Renal pelvis (tissue), 4 donors: ENCODE results near the gene SRSF8. TPM values are rescaled to one million over a fixed set of nuclear protein-coding genes. Genes with fewer than 3 reads are reported as not detected.

Experiments used
- DNase-seq: peaks from one replicate; pipeline ENCODE4 v3.0.0-alpha.2; 2013
- polyA plus RNA-seq, 3 donors: library from polyadenylated mRNA; unstranded; fragments of 120-200 nt; gene quantifications; one replicate each; pipeline ENCODE4 v1.2.1, GENCODE V29; 2013; ENCODE audit not compliant: insufficient read length in 3 of 3

SRSF8 gene
- polyA plus RNA-seq, 3 donors, result 55.3 to 64.3 (median 56.3) TPM

DNA sequence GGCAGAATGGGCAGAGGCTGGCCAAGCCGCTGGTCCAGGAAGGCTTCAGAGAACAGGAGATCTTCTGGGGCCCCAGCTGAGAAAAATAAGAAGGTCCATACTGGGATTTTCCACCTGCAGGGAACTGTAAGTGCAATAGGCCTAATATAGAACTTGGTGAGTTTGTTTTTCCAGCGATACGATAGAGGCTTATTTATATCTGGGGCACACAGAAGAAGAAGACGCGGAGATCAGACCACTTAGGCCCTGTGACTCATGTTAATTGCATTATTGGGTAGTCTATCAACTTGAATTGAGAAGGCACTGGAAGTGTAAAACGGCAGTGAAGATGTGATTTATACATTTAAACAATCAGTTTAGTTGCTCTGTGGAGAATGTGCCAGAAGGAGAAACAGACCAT lies 7.7 kb upstream of the SRSF8 start:
- no peak for DNase-seq

DNA sequence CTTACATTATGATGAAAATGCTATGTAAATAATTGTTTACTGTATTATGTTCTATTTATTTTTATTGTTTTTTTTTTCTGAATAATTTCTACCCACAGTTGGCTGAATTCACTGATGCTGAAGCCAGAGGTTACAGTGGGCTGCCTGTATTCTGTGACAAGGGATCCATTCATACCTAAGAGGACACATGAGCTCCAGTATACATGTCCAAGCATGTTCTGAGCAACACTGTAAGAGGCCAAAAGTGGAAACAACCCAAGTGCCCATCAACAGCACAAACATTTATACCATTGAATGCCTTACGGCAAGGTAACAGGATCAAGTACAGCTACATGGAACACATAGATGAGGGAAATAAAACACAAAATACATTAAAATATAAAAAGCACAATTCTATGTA lies 1.4 kb upstream of the SRSF8 start:
- DNase-seq, result no peak

DNA sequence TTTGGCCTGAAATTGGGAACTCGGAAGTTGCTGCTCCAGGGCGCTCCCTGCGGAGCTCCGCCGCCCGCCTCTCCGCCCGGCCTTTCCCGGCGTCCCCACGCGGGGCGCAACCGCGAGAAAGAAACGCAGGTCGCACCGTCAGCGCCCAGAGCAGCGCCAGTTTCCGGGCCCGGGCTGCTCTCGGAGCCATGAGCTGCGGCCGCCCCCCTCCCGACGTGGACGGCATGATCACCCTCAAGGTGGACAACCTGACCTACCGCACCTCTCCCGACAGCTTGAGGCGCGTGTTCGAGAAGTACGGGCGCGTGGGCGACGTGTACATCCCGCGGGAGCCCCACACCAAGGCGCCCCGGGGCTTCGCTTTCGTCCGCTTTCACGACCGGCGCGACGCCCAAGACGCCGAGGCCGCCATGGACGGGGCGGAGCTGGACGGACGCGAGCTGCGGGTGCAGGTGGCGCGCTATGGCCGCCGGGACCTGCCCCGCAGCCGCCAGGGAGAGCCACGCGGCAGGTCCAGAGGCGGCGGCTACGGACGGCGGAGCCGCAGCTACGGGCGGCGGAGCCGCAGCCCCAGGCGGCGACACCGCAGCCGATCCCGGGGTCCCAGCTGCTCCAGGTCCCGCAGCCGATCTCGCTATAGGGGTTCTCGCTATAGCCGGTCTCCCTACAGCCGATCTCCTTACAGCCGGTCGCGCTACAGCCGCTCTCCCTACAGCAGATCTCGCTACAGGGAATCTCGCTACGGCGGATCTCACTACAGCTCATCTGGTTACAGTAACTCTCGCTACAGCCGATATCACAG lies 521 bp downstream of the SRSF8 start:
- DNase-seq, result peak; percentile 83

DNA sequence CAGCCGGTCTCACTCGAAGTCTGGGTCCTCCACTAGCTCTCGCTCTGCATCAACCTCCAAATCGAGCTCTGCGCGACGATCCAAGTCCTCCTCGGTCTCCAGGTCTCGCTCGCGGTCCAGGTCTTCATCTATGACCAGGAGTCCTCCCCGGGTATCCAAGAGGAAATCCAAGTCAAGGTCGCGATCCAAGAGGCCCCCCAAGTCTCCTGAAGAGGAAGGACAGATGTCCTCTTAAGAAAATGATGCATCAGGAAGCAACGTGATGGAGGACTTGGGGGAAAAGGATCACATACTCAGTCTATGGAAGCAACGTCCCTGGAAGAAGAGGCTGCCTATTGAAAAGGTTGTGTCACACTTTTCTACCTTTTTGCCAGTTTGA lies 1.1 kb downstream of the SRSF8 start:
- no peak for DNase-seq

DNA sequence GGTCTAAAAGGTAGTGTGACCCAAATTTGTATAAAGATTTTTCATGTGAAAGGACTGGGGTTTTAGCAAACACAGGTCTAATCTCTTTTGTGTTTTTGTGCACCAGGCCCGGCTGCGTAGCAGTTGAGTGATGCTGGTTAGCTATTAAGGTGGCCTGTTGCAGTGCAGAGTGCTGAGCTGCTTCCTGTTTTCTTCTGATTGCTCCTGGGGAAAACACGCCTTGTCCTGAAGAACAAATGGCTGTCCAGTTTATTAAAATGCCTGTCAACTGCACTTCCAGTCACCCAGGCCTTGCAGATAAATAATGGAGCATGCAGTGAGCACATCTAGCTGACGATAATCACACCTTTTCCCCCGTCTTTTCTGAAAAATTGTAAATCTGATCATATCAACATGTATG lies 1.8 kb downstream of the SRSF8 start:
- DNase-seq, result peak; percentile 93

DNA sequence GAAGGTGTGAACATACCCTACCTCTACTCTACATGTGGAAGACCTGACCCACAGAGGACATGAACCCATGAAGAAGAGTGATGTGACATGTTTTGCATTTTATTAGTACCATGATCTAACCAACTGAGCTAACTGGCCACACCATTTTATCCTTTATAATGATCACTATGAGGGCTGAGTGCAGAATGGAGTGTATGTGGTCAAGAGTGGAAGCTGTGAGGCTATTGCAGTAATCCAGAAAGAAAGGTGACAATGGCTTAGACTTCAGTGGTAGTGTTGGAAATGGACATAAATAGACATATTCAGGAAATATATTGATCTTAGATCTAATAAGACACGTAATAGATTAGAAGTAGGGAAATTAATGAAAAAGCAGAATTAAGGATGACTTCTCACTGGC lies 3.8 kb downstream of the SRSF8 start:
- DNase-seq, result no peak

DNA sequence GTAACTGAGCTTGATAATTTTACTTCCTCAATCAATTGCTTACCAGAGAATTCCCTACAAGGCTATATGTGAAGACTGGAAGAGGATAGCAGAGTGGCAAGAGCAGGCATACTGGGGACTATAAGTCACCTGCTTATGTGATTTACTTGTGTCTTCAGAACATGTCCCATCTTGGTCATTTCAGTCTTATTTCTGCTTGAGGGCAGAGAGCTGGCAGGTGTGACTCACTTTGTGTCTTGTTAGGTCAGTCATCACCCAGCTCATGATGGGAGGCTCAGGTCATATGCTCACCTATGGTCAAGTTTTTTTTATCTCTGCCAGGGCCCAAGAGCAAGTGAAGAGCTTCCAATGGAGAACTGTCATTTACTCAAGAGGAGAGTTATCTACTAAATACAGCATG lies 6.2 kb downstream of the SRSF8 start:
- no peak for DNase-seq

DNA sequence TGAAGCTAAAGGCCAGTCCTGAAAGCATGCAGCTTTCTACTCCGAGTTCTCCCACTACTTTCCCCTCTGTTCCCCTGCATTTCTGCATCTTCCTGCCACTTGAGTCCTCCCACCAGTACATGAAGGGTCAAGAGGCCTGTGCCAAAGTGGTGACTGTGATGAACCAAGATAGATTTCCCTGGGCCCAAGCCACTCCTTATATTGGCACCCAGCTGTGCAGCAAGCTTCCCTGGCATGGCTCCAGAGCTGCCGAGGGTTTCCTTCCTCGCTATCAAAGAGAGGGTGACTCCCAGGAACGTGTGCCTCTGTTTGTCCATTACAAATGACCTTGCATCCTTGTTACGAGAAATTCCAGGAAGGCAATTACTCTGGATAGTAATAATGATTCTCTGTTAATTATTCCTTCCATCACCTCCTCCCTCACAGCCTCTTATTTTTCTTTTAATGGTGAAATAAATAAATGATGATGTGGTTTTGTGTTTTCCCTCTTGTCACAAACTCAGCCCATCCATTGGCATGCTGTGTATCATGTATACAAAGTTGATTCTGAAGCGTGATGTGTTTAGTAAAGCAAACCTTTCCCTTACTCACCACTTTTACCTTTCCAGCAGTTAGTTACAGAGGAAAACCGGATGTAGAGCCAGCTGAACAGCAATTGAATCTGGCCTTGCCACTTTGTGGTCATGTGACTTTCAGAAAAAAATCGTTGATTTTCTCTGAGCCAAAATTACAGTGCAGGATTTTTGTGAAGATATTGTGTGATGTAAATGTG lies 8.3 kb downstream of the SRSF8 start:
- DNase-seq, result no peak

DNA sequence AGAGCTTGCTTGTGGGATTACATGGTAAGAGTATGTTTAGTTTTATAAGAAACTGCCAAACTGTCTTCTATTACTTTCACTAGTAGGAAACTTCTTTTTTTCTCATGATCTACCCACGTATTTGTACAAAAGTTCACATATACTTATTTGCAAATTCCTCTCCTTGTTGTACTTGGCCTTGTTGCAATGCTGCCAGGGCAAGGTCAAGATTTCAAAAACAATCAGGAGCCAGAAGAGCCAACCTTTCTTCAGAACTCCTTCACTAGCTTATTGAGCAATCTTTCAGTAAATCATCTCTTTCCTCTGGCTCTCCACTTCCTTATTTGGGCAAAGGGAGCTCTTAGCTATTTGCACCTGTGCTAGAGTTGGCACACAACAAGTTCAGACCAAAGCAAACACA lies 9.7 kb downstream of the SRSF8 start:
- DNase-seq, result no peak

DNA sequence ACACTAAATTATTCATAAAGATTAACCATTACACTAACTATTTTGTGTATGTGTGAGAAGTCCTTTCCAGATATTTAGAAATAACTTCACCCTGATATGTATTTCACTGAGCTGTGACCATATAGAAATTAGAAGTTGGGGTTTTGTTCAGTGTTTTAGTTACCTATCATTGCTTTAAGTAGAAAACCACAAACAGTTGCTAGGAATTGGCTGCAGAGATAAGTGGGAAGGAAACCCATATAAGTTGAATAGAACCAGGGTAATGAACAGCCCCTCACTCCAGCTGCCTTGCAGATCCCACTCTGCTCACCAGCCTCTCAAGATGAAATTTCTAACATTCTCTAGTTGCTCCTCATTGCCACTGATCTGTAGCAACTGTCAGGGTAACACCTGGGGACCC lies 10.3 kb downstream of the SRSF8 start:
- no peak for DNase-seq

DNA sequence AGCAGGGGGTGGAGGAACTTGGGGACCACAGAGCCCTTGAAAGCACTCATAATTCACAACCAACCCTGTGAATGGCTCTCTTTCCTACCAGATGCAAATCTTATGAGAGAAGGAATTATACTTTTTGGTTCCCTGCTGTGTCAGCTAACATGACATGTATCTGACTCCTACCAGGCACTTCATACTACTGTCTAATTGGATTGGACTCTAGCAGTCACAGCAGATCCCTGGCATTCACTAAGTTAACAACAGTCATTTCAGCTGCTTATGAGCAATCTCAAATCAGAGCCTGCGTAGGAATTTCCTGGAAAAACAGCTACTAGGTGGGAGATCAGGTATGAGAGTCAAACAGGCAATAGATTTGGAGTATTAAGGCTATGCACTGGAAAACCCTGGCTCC lies 11.8 kb downstream of the SRSF8 start:
- DNase-seq, result no peak

DNA sequence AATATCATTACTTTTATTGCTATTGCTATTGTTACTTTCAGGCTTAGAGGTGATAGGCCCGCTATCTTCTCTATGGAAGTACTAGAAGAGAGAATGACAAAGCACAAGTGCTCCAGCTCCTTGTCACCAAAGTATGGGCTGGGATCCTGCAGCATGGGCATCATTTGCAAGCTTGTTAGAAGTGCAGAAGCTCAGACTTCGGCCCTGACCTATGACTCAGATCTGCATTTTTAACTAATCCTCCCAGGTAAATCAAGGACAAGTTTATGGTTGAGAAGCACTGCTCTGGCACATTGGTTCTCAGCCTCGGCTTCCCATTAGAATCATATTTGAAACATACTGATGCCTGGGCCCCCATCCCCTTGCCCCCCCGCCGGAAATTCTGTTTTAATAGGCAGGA lies 14.3 kb downstream of the SRSF8 start:
- no peak for DNase-seq

DNA sequence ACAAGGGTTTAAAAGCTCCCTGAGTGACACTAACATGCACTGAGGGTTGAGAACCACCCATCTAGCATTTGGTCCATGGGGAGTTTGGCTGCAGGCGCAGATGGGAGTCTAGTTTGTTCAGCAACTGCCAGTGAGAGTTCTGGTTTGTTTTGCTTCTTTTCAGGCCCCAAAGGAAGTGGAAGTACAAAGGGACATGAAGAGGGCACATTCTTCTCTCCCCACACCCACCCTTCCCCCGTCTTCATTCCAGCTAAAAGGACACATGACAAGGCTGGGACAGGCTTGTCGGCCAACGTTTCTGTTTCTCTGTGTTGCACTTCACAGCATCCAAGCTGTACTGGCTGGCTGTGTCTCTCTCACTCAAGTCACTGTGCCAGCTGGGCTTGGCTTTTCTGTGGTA lies 14.7 kb downstream of the SRSF8 start:
- DNase-seq, result no peak

DNA sequence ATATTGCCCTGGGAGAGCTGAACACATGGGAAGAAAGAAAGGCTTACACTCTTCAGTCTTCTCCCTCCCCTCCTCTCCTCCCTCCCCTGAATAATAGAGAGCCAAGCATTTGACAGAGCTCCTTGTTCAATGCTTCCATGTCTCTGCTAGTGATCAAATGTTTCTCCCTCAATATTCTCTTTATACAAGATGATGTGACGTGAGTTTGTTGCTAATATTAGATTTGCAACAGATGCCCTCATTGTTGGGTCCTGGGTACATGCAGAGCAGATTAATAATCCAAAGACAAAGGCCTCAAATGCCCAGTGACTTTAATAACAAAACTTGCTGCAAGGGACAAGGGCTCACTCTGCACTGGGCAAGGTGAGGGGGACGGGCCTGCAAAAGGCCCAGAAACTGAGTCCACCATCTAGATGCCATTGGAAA lies 15.9 kb downstream of the SRSF8 start:
- DNase-seq, result no peak

DNA sequence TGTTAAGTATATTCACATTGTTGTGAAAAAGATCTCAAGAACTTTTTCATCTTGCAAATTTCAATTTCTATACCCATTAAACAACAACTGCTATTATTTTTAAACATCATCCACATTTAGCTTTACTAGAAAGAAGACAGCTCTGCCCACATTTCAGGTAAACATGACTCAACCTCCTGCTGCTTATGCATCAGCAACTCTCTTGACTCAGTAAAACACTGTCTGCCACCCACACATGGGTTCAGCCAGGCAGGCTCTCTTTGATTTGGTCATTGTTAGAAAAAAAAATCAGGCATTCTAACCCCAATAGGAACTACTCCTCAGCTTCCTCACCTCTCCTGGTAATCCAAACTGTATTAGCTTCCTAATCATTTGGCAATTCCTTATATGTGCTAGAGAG lies 17.8 kb downstream of the SRSF8 start:
- no peak for DNase-seq

DNA sequence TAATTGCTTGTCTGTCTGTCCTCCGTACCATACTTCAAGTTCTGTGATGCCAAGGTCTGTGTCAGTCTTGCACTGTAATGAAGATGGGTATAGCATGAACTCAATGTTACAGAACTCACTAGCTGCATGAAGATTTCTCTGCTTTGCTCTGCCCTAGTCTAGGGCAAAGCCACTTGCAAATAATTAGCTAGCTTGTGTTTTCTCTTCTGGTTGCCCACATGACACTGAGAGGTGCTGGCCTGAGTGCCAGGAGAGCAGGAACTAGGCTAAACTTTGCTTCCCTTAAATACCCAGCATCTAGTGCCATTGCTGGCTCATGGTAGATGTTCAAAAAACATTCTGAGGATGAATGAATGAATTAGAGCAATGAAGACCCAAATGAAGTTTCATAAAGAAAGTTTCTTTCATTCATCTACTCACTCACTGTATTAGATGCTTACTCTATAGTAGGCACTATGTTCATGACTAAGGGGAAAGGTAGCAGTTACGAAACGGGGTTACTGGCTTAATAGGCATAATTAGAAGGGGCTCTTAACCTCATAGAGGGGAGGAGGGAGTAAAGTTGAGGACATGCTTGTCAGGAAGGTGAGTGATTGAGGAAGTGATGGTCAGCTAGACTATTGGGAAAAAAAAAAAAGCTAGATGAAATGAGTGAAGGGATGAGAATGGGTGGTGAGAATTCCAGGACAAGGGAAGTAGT lies 18.5 kb downstream of the SRSF8 start:
- no peak for DNase-seq

DNA sequence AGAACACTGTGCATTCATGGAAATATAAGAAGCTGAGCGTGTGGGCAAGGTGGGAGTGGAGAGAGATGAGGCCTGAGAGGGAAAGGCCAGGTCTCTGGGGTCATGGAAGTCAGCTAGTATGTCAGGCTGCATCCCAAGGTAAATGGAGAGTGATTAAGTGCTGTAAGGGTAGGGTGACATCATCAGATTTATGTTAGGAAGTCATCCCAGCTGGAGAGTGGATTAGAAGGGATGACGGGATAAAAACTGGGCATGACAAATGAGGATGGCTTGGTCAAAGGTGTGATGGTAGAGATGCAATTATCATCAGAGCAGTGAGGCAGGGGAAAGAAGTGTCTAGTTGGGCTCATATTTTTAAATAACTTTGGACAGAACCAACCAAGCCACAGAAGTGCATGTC lies 19.4 kb downstream of the SRSF8 start:
- DNase-seq, result no peak

DNA sequence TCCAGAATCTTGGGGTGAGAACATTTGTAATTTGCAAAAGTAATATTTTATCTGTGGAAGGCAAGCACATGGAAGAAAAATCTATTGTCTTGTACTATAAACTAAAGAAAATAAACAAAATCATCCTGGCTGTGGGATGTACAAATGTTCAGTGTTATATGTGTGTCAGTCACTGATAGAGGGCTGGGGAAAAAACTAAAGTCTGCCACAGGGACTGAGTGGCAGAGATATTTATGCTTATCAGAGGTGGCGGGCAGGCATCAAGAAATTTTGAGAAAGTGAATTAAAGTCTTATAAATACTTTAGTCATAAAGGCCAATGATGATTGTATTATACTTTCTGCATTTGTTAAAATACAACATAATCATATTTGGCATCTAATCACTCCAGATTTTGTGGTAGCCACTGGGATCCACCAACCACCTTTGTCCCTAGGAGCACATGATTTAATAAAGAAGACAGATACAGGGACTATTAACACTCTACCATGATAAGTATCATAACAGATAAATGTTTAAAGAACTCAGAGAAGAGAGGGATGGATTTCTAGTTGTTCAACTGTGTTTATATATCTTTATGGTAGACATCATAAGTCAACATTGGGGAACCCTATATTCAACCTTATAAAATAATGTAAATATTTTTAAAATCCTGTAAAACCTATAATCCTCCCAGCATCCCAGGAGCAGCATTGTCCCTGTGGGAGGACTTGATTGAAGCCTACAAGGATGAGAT lies 20.3 kb downstream of the SRSF8 start:
- no peak for DNase-seq

DNA sequence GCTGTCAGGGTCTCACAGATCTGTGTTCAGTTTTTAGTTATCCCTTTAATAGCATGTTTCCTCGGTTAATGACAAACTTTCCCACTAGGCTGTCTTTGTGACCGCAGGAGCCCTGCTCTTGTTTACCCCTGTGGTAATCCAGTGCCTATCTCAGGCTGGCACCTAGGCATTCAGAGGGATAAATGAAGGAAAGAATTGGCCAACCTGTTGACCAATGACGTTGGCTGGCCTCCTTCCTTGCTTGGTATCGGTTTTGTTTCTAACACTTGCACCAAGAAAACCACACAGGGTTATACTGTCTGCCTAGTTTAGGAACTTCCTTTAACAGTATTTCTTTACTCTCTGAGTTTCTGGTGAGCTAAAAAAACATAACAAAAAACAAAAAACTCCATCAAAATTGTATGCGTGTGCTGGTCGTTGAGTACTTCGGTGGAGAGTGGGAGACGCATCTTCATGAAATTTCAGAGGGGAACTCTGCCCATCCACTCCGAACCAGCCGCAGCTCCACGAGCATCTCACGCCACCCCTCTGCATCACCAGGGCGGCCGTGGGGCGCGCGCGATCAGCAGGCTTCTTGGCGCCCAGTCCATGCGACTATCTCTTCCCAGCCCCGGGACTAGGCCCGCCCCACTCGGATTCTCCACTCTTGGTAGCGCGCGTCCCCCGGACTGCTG lies 22.4 kb downstream of the SRSF8 start:
- no peak for DNase-seq

DNA sequence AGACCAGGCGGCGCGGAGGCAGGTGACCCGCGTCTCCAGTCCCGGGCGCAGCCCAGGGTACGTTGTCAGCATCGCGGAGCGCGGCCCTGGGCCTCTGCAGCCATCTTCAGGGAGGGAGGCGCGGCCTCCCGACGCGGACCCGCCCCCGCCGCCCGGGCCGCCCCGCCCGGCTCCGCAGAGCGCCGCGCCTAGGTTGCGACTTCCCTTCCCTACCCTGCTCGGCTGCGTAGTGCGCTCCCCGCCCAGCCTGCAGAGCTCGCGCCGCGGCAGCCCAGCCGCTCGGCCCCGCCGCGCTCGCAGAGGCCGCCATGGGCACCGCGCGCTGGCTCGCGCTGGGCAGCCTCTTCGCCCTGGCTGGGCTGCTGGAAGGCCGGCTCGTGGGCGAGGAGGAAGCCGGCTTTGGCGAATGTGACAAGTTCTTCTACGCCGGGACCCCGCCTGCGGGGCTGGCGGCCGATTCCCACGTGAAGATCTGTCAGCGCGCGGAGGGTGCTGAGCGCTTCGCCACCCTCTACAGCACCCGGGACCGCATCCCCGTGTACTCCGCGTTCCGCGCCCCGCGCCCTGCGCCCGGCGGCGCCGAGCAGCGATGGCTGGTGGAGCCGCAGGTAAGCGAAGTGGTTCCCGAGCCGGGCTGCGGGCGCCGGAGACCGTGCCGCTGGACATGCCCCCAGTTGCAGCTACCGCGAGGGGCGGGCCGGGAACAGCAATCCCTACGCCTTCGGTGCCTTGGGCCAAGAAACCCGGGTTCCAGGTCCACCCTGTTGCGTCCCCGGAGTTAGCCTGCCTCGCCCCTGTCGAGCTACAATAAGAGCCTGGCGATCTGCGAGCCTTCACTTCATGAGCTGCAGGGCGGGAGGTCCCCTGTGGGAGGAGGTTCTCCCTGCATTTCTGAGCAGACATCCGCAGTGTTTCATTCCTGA lies 23.2 kb downstream of the SRSF8 start, which contains the start of gene ENDOD1:
ENDOD1 (plus strand) TSS at position 227 of the 923 bp plus-strand sequence; CDS start at position 309, 82 bp downstream.
- DNase-seq, result peak; percentile 84
